Kidney epithelial cell (primary cell): ENCODE results near the gene CCDC181. TPM values are rescaled to one million over a fixed set of nuclear protein-coding genes. Genes with fewer than 3 reads are reported as not detected.

Source experiments
- DNase-seq: peaks from one replicate; pipeline ENCODE4 v3.0.0-alpha.2; 2010; ENCODE audit warnings: low read depth
- H3K27me3 ChIP-seq: 2 replicates; pipeline ENCODE4 v1.6.0; 2011; ENCODE audit warnings: low read length; ENCODE audit not compliant: control insufficient read depth, insufficient read depth
- H3K36me3 ChIP-seq: 2 replicates; pipeline ENCODE4 v1.5.1; 2011; ENCODE audit warnings: low read length; ENCODE audit not compliant: control insufficient read depth, insufficient read depth
- H3K4me3 ChIP-seq: 2 replicates; pipeline ENCODE4 v1.5.1; 2011; ENCODE audit warnings: low read depth, mild to moderate bottlenecking, control low read depth, low read length
- CTCF ChIP-seq: IDR thresholded peaks from 2 replicates; pipeline ENCODE4 v1.5.1; 2011; ENCODE audit warnings: mild to moderate bottlenecking, moderate library complexity, low read length, control low read depth, inconsistent platforms; ENCODE audit not compliant: insufficient read depth, poor library complexity, severe bottlenecking
- total RNA-seq: library from RNA; depleted of rRNA; stranded (reverse); fragments of >200 nt; gene quantifications from 2 replicates; pipeline ENCODE4 v1.2.3, GENCODE V29; 2015

The CCDC181 gene
- total RNA-seq, 1 donor from 2014 or later, result 4.8 TPM

GRCh38 chr1:169360415-169360814 lies 66.9 kb downstream of the CCDC181 start:
- TF ChIP-seq CTCF, result no peak
- no peaks in the 10 kb centered on the region for H3K27me3 ChIP-seq
- no peak overlapping the region for H3K4me3 ChIP-seq
- DNase-seq, result no peak
- H3K36me3 ChIP-seq, result no peaks in the 10 kb centered on the region

GRCh38 chr1:169348383-169349036 lies 78.8 kb downstream of the CCDC181 start:
- Histone ChIP-seq H3K4me3 (no peak overlapping the region), H3K36me3 (no peaks in the 10 kb centered on the region), H3K27me3 (no peaks in the 10 kb centered on the region)
- TF ChIP-seq CTCF, result peak; percentile 55
- DNase-seq, result no peak

- H3K36me3 ChIP-seq, result no peaks in the 10 kb centered on the region
- no peak for TF ChIP-seq CTCF
- no peak overlapping the region for H3K4me3 ChIP-seq
- no peaks in the 10 kb centered on the region for H3K27me3 ChIP-seq
- no peak for DNase-seq
Measured at GRCh38 chr1:169347688-169348382, 79.4 kb downstream of the CCDC181 start.

GRCh38 chr1:169346036-169346589 lies 81.2 kb downstream of the CCDC181 start:
- H3K36me3 ChIP-seq, result no peaks in the 10 kb centered on the region
- DNase-seq, result no peak
- no peak for TF ChIP-seq CTCF

GRCh38 chr1:169345511-169345910 lies 81.8 kb downstream of the CCDC181 start:
- Histone ChIP-seq H3K36me3 (no peaks in the 10 kb centered on the region), H3K27me3 (no peaks in the 10 kb centered on the region), H3K4me3 (no peak overlapping the region)
- no peak for TF ChIP-seq CTCF
- DNase-seq, result no peak

More at GRCh38 chr1:169346036-169346589, 81.2 kb downstream of the CCDC181 start:
- Histone ChIP-seq H3K27me3 (no peaks in the 10 kb centered on the region), H3K4me3 (no peak overlapping the region)

Other genes starting within 250 kb of the CCDC181 start
- gene NME7, start 59.7 kb downstream of the CCDC181 start, total RNA-seq, result 23.6 and 24.4 TPM in 2 replicates
- gene BLZF1, start 59.3 kb downstream of the CCDC181 start, total RNA-seq, result 30.5 and 33.0 TPM in 2 replicates
- 23.9 and 26.8 TPM in 2 replicates for gene SLC19A2, start 58.5 kb upstream of the CCDC181 start, total RNA-seq
- not detected in 2 replicates for gene F5, start 159.0 kb upstream of the CCDC181 start, total RNA-seq
- gene SELP, start 202.7 kb upstream of the CCDC181 start, total RNA-seq, result not detected in 2 replicates